Activated T-cell treated with anti-CD3 and anti-CD28 coated beads, Interleukin-2, amount 50 U/mL, for 72 hours (primary cell): Measurements from ENCODE around the gene DSP. TPM values are rescaled to one million over a fixed set of nuclear protein-coding genes. Genes with fewer than 3 reads are reported as not detected.

Experiments used
- ATAC-seq, 2 donors: fragments of 150-1000 bp; cut with Tn5 transposase; replicated peaks in 1 of 2; 2 replicates each; pipeline ENCODE4 v1.10.0; 2021; ENCODE audit warnings: moderate library complexity in 2 of 2, mild to moderate bottlenecking in 1 of 2
- DNase-seq, 2 donors: peaks; one replicate each; pipeline ENCODE4 v3.0.0; 2021 to 2022; ENCODE audit warnings: mixed read lengths in 1 of 2
- H3K27ac Mint-ChIP-seq: one replicate; pipeline ENCODE4 v1.8.0; 2022; ENCODE audit warnings: mild to moderate bottlenecking, moderate library complexity, mixed read lengths
- H3K27me3 Mint-ChIP-seq: one replicate; pipeline ENCODE4 v1.8.0; 2022; ENCODE audit warnings: low read depth, mixed read lengths
- H3K36me3 Mint-ChIP-seq, 2 donors: one replicate each; pipeline ENCODE4 v1.8.0; 2022; ENCODE audit warnings: mixed read lengths in 2 of 2, mild to moderate bottlenecking in 1 of 2; ENCODE audit not compliant: insufficient read depth in 2 of 2
- H3K4me1 Mint-ChIP-seq: one replicate; pipeline ENCODE4 v1.8.0; 2022; ENCODE audit warnings: low read depth, mixed read lengths
- H3K4me3 Mint-ChIP-seq, 2 donors: one replicate each; pipeline ENCODE4 v1.8.0; 2022; ENCODE audit warnings: mild to moderate bottlenecking in 2 of 2, mixed read lengths in 2 of 2, moderate library complexity in 2 of 2
- H3K9me3 Mint-ChIP-seq, 2 donors: one replicate each; pipeline ENCODE4 v1.8.0; 2022; ENCODE audit warnings: mixed read lengths in 2 of 2
- total RNA-seq, 2 donors: library from RNA; stranded (reverse); gene quantifications; one replicate each; pipeline ENCODE4 v1.2.3, GENCODE V29; 2022

DSP gene
- total RNA-seq, 2 donors from 2014 or later: 0.32 to 0.48 TPM

GRCh38 chr6:7594579-7595125 lies 53.2 kb downstream of the DSP start:
- Mint-ChIP-seq H3K27ac (no peak overlapping the region), H3K36me3 (peaks cover 5 to 19% of the 10 kb centered on the region in 2 donors), H3K4me1 (peaks cover 38% of the 10 kb centered on the region), H3K4me3 (no peak overlapping the region), H3K27me3 (no peaks in the 10 kb centered on the region), H3K9me3 (no peaks in the 10 kb centered on the region)
- DNase-seq (no peak), ATAC-seq (no peak)

- Mint-ChIP-seq H3K27me3 (no peaks in the 10 kb centered on the region), H3K36me3 (peaks cover 9 to 43% of the 10 kb centered on the region in 2 donors), H3K27ac (peak overlapping the region; percentile 17), H3K4me1 (peaks cover 20% of the 10 kb centered on the region), H3K9me3 (no peaks in the 10 kb centered on the region), H3K4me3 (peak overlapping the region; percentile 17 to 43)
- no peak for DNase-seq
- ATAC-seq: no peak
Observed at GRCh38 chr6:7604003-7604402, 62.5 kb downstream of the DSP start.

DNA sequence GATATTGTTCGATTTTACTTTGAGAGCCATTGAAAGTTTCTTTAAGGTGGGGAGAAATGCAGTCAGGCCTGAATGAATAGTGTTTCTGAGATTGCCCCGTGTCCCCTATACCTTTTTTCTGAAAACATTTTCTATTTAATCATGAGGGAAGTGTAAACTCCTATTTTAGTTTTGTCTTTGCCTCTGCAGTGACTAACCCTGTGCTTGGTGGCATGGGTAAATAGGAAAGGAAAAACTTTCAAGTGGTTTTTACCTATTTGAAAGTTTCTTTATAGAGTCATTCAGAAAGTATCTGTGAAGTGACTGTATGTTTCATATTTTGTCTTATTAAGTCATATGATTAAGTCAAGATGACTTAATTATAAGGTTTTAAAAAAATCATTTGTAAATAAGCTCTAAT lies 63.0 kb downstream of the DSP start:
- no peaks in the 10 kb centered on the region for H3K27me3 Mint-ChIP-seq
- peaks cover 9 to 43% of the 10 kb centered on the region in 2 donors for H3K36me3 Mint-ChIP-seq
- H3K4me1 Mint-ChIP-seq: peaks cover 20% of the 10 kb centered on the region
- H3K27ac Mint-ChIP-seq: no peak overlapping the region
- no peak overlapping the region for H3K4me3 Mint-ChIP-seq
- no peaks in the 10 kb centered on the region for H3K9me3 Mint-ChIP-seq
- no peak for DNase-seq
- ATAC-seq: peak; percentile 85 to 91

DNA sequence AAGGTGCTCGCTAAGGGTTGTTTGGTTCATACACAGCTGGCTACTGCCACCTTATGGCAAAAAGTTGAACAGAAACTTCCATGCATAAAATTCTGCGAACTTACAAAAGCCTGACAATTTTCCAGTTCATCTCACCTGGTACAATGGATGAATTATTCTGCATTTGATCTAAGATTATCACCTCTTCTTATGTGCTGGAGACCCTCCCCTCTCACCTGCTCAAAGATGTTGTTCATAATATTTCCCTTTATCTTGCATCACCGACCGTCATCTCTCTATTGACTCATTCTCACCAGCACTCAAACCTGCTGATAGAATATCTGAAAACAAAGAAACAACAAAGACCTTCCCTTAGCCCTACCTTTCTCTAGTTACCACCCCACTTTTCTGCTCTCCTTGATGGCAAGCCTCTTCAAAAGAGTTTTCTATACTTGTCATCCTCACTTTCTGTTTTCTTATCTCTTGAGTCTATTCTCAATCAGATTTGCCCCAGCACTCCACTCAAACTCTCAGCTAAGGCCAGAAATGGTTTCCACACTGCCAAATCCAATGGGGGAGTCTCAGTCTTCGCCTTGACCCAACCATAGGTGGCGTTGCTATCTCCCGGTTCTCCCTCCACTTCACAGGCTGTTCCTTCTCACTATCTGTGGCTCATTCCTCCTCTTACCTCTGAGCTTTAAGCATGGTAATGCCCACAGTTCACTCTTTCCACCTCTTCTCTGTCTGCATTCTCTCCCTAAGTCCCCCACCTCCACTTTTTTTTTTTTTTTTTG lies 74.3 kb downstream of the DSP start:
- Mint-ChIP-seq H3K9me3 (no peaks in the 10 kb centered on the region), H3K4me1 (peaks cover 23% of the 10 kb centered on the region), H3K27me3 (peaks cover 11% of the 10 kb centered on the region), H3K4me3 (peak overlapping the region; percentile 29 to 41), H3K36me3 (peaks cover 0 to 6% of the 10 kb centered on the region in 2 donors), H3K27ac (no peak overlapping the region)
- DNase-seq (peak; percentile 13 to 39), ATAC-seq (peak; percentile 66 to 73)

DNA sequence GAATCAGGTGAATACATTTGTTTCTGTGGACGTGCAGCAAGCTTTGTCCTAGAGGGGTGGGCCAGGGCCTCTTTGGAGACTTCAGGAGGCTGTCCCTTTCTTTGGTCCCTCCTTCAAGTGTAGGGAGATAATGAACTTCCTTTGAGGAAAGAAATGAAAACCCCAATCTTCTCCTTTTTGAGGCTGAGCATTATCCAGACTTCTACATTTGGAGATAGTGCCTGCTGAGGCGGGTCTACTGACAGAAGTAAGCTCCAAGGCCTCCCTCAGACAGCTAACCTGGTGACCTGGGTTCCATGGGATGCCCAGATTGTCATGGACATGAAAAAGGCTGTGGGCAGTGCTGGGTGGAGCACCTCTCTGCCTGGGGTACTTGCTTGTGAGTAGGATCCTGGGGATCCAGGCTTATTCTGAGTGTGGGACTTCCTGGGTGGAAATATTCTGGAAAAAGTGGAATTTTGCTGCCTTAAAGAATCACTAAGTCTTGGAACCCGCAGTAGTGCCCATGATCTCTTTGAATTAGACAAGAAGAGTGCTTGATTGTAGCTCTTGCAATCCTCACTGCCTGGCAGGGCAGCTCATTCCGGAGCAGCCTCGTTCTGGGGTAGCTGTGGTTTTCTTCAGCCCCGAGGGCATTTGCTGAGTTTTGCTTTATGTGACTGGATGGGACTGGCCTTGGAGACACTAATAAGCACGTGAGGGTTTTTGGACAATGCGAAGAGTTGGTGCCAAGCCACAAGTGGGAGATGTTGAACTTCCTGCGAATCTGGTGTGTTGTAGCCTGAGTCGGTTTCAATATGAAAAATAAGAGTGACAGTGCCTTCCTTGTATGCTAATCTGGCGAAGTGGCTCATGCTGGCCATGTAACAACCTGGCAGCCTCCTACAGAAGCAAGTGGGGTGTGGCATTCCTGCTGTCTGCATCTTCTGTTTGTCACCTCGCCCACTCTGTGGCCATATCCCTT lies 76.6 kb downstream of the DSP start:
- Mint-ChIP-seq H3K27me3 (peaks cover 11% of the 10 kb centered on the region), H3K9me3 (no peaks in the 10 kb centered on the region), H3K36me3 (peaks cover 0 to 3% of the 10 kb centered on the region in 2 donors), H3K27ac (no peak overlapping the region), H3K4me3 (peak overlapping the region; percentile 11 to 16), H3K4me1 (peaks cover 23% of the 10 kb centered on the region)
- ATAC-seq: peak; percentile 66 to 73
- DNase-seq: peak; percentile 8 to 21

- DNase-seq (no peak), ATAC-seq (no peak)
- Mint-ChIP-seq H3K27ac (no peak overlapping the region), H3K9me3 (no peaks in the 10 kb centered on the region), H3K36me3 (no peaks in the 10 kb centered on the region), H3K27me3 (peaks cover 9% of the 10 kb centered on the region), H3K4me3 (no peak overlapping the region), H3K4me1 (peaks cover 13% of the 10 kb centered on the region)
Observed at GRCh38 chr6:7621761-7622160, 80.3 kb downstream of the DSP start.

GRCh38 chr6:7624796-7625710 lies 83.6 kb downstream of the DSP start:
- Mint-ChIP-seq H3K9me3 (no peaks in the 10 kb centered on the region), H3K36me3 (no peaks in the 10 kb centered on the region), H3K4me1 (no peaks in the 10 kb centered on the region), H3K27me3 (no peaks in the 10 kb centered on the region), H3K4me3 (no peak overlapping the region), H3K27ac (no peak overlapping the region)
- no peak for ATAC-seq
- DNase-seq: no peak

GRCh38 chr6:7628479-7628878 lies 87.0 kb downstream of the DSP start:
- H3K4me3 Mint-ChIP-seq: no peak overlapping the region
- no peaks in the 10 kb centered on the region for H3K27me3 Mint-ChIP-seq
- H3K36me3 Mint-ChIP-seq: no peaks in the 10 kb centered on the region
- H3K9me3 Mint-ChIP-seq: no peaks in the 10 kb centered on the region
- ATAC-seq (no peak), DNase-seq (no peak)
- no peaks in the 10 kb centered on the region for H3K4me1 Mint-ChIP-seq
- H3K27ac Mint-ChIP-seq: no peak overlapping the region

- Mint-ChIP-seq H3K9me3 (no peaks in the 10 kb centered on the region), H3K27ac (no peak overlapping the region), H3K4me1 (no peaks in the 10 kb centered on the region), H3K36me3 (no peaks in the 10 kb centered on the region), H3K4me3 (no peak overlapping the region), H3K27me3 (no peaks in the 10 kb centered on the region)
- no peak for ATAC-seq
- DNase-seq: no peak
Observed at GRCh38 chr6:7628909-7629308, 87.4 kb downstream of the DSP start.

DNA sequence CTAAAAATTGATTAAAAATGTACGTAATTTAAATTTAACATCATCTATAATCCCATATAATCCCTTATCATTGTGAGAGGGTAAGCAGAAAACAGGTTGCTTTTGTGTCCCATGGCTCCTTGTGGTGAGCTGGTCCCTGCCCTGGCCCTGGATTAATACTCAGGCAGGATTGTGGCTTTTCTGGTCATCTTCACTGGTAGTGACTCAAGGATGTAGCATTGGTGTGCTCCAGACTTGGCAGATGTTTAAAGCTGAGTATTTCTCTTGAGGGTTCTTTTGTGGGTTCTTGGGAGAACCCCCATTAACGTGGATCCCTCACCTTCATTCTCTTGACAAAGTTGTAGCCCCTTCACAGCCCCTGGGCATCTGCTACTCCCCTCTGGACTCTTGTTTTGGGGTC lies 87.8 kb downstream of the DSP start:
- Mint-ChIP-seq H3K27ac (no peak overlapping the region), H3K27me3 (no peaks in the 10 kb centered on the region), H3K9me3 (no peaks in the 10 kb centered on the region), H3K36me3 (no peaks in the 10 kb centered on the region), H3K4me1 (no peaks in the 10 kb centered on the region), H3K4me3 (no peak overlapping the region)
- DNase-seq (no peak), ATAC-seq (no peak)

GRCh38 chr6:7630792-7631191 lies 89.3 kb downstream of the DSP start:
- no peak for ATAC-seq
- peaks cover 2% of the 10 kb centered on the region for H3K27me3 Mint-ChIP-seq

DNA sequence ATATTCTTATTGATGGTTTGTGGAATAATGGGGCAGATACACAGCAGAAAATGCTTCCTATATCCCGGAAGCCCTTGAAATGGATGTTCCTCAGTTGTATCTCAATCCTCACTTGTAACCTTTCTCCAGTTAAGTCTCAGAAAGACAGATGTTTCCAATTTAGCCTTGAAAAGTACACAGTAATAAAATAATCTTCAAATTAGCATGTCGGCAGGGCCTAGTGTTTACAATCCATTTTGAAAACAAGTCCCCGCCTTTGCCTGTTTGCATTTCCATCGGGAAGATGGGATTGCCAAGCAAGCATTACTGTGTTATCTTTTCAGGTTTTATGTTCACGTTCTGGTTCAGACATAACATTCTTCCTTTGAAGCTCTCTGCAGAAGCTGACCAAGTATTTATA lies 90.0 kb downstream of the DSP start:
- Mint-ChIP-seq H3K4me3 (no peak overlapping the region), H3K4me1 (no peaks in the 10 kb centered on the region), H3K27ac (no peak overlapping the region), H3K27me3 (peaks cover 7% of the 10 kb centered on the region), H3K9me3 (no peaks in the 10 kb centered on the region), H3K36me3 (no peaks in the 10 kb centered on the region)
- ATAC-seq (no peak), DNase-seq (no peak)

More at GRCh38 chr6:7630792-7631191, 89.3 kb downstream of the DSP start:
- Mint-ChIP-seq H3K9me3 (no peaks in the 10 kb centered on the region), H3K4me3 (no peak overlapping the region), H3K27ac (no peak overlapping the region), H3K4me1 (no peaks in the 10 kb centered on the region), H3K36me3 (no peaks in the 10 kb centered on the region)
- no peak for DNase-seq
